A172 (cell line): Measurements from ENCODE around the gene MAPK8IP2. TPM values are rescaled to one million over a fixed set of nuclear protein-coding genes. Genes with fewer than 3 reads are reported as not detected.

Experiments used
- DNase-seq: peaks from one replicate; pipeline ENCODE4 v3.0.0-alpha.2; 2015; ENCODE audit warnings: low spot score
- total RNA-seq: library from RNA; depleted of rRNA; stranded (reverse); fragments of >200 nt; shearing (Covaris generic); gene quantifications from 2 replicates; pipeline ENCODE4 v1.2.3, GENCODE V29; 2014; rRNA removed

The MAPK8IP2 gene
- total RNA-seq, result 7.9 and 10.8 TPM in 2 replicates

GRCh38 chr22:50600538-50600937 is at the start of gene MAPK8IP2:
Gene MAPK8IP2, plus strand, starts transcription at chr22:50600793. Its CDS starts 26 bp downstream, at chr22:50600819.
- no peak for DNase-seq

DNA sequence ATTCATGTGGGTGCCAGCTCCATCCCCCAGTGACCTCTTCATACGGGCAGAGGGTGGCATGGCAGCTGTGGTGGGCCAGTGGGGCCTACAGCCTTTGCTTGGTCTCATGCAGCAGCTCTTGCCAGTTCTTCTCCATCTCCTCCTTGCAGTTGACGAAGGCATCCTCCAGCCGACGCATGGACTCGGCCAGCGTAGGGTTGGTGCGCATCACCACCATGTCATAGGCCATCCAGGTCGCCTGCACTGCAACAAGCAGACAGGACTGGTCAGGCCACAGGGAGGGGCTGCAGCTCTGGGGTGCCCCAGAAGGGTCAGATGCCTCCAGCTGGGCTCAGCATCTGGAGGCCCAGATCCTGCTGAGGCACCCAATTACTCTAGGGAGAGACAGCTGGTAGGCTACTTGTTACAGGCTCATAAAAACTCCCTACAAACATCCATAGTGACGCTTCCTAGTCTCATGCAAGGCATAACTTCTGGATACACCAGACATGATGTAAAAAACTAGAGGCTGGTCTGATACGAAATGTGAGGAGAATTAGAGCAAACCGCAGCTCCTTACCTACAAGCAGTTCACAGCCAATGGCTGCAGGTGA is 49.3 kb upstream of the MAPK8IP2 start:
- no peak for DNase-seq

GRCh38 chr22:50553310-50553709 is 47.3 kb upstream of the MAPK8IP2 start:
- no peak for DNase-seq

GRCh38 chr22:50556703-50557102 is 43.9 kb upstream of the MAPK8IP2 start:
- DNase-seq, result no peak

GRCh38 chr22:50560034-50560433 is 40.6 kb upstream of the MAPK8IP2 start:
- no peak for DNase-seq

DNA sequence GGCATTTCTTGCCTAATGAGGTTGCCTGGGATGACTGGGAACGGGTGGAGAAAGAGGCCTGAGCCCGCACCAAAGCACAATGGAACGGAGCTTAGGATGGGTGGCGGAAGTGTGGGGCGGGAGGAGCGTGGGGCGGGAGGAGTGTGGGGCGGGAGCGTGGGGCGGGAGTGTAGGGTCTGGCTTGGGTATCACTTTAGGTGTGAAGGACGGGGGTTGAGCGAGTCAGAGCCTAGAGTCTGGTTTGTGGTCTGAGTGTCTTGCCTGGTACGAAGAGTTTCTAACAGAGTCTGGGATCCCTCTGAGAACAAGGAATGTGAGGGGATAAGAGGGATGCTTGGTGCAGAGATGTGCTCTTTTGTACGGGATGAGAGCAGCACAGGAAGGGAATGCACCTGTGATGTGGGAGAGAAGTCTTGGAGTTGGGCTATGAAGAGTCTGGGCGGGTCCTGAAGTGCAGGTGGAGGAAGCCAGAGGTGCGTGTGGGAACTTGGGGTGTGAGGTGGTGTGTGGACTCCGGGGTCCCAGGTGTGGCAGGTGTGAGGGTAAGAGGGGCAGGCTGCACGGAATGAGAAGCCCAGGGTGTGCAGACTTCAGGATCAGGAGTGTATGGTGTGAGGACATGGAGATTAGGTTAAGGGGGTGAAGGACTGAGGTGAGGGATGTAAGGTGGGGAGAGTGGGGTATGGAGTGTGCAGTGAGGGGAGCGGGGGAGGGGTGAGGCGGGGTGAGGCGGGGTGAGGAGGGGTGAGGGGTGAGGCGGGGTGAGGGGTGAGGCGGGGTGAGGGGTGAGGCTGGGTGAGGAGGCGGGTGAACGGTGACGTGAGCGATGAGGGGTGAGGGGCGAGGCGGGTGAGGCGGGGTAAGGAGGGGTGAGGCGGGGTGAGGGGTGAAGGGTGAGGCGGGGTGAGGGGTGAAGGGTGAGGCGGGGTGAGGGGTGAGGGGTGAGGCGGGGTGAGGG is 38.9 kb upstream of the MAPK8IP2 start:
- DNase-seq, result no peak

- DNase-seq, result peak; percentile 78
These were observed 37.8 kb upstream of the MAPK8IP2 start, which contains the start of gene SYCE3 for GRCh38 chr22:50562523-50563412. Gene SYCE3, minus strand, starts transcription at chr22:50562919. Its CDS starts 6,514 bp downstream, at chr22:50556405.

DNA sequence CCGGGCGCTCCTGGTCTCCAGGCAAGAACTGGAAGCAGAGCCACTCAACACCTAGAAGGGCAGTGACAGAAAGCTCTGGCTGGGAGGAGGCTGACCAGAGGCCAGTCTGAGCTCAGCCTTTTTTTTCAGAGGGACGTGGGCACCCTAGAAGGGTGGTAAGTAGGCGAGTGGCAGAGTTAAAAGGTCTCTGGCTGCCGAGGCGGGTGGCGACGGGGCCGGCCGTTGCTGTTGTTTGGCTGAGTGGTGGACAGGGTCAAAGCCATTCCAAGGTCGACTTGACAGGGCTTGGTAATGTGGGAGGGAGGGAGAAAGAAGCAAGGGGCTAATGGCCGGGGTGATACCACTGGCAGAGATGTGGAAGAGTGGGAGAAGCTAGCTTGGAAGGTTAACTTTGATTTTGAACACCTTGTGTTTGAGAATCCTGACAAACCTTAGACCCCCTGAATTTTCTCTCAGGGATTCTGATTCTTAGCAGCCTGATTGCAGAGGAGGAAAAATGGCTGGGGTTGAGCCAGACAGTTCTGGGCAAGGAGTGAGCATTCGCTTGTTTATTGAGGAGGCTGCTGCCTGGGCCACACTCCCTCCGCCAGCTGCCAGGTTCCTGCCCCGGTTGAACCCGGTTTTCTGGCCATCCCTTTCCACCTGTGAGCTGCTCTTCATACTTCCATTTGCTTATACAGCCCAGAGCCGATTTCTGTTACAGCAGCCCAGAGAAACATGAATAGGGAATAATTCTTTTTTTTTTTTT is 37.0 kb upstream of the MAPK8IP2 start:
- no peak for DNase-seq

DNA sequence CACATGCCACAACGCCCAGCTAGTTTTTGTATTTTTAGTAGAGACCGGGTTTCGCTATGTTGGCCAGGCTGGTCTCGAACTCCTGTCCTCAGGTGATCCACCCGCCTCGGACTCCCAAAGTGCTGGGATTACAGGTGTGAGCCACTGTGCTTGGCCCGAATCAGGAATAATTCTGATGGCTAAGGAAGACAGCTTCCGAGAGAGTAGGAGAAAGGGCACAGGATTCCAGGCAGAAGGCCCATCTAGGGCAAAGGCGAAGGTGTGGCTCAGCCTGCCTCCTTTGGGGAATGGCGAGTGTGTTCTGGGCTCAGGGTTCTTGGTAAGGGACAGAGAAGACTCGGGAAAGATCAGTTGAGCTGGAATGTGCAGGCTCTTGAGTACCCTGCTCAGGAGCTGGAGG is 36.3 kb upstream of the MAPK8IP2 start:
- DNase-seq, result no peak

DNA sequence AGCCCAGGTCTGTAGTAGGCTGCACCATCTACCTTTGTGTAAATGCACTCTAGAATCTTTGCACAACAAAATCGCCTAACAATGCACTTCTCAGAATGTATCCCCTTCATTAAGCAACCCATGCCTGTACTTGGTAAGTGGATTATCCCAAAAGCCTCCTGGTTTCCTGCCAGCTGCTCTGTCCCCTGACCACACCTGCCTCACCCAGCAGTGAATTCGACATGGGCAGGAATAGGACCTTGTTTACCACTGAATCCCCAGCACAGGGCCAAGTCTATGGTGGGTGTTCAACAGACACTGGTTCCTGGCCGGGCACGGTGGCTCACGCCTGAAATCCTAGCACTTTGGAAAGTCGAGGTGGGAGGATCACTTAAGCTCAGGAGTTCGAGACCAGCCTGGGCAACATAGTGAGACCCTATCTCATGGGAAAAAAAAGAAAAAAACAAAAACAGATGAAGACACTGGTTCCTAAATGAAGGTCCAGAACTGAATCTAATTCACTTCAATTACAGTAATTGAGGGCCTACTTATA is 32.8 kb upstream of the MAPK8IP2 start:
- DNase-seq, result no peak

DNA sequence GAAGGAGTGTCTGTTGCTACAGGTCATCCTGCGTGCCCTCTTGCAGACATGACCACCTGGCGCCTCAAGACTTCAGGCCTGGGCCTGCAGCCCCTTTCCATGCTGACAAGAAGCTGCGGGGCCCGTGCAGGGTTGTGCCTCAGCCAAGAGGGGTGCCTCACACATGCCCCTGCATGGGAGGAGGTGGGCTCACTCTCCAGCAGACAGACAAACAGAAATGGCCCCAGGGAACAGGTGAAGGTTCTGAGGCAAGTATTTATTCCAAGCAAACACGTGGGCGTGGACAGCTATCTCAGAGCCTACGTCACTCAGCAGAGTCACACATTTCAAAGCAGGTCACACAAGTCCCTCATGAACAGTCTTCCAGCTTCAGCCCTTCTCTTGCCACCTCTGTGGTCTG is 32.0 kb upstream of the MAPK8IP2 start:
- DNase-seq, result no peak

DNA sequence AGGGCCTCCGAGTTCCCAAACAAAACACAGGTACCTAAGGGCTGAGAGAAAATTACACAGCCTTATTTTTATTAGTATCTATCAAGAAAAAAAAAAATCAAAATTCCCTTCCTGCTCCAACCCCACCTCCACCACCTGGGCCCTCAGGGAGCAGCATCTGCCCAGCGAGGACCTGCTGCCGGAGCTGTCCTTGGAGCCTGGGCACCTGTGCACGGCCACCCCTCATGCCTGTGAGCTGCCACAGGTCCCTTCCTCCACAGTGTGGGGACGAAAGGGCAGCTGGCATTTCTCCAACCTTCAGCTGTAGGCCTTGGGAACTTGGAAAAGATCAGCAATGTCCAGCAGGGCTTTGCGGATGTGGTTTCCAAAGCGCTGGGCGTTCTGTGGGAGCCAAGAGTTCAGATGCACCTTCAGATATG is 31.5 kb upstream of the MAPK8IP2 start:
- no peak for DNase-seq

DNA sequence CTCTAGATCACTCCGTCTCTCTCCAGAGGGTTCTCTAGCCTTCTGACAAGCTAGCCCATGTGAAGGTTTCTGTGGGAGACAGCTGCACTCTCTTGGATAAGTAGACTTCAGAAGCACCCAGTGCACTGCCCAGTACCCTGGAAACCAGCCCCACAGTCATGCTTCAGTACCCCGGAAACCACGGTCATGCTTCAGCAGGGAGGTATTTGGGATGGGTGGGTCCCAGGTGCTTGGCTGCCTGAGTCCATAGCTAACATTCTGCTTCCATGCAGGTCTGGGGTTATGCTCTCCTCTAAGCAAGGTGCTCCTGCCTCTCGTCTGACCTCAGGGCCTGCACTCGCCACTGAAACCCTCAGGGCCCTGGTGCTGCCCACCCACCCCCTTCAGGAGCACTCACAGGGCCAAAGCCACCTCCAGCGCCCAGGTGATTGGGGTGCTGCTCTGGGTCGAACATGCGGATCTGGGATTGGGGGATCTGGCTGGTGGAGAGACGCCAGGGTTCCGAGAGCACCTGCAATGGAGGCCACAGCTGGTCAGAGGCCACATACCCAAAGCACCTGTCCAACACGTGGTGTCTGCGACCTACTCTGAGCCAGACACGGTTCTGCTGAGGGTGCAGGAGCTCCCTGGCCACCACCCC is 30.6 kb upstream of the MAPK8IP2 start:
- no peak for DNase-seq

- no peak for DNase-seq
These were observed 29.7 kb upstream of the MAPK8IP2 start for GRCh38 chr22:50570861-50571260.

GRCh38 chr22:50571264-50572175 is 29.1 kb upstream of the MAPK8IP2 start:
- DNase-seq, result no peak

DNA sequence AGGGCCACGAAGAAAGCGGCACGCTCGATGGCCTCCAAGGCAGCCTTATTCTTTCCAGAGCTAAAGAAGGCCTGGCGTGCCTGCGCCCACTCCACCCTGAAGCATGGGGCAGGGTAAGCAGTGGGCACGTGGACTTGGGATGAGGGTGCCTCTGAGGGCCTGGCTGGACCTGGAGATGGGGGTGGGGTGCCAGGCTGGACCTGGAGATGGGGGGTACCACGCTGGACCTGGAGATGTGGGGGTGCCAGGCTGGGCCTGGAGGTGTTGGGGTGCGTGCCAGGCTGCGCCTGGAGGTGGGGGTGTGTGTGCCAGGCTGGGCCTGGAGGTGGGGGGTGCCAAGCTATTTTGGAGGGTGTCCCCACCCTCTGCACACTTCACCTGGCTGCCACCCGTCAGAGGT is 27.6 kb upstream of the MAPK8IP2 start:
- no peak for DNase-seq

GRCh38 chr22:50573491-50574382 is 26.9 kb upstream of the MAPK8IP2 start:
- no peak for DNase-seq

- no peak for DNase-seq
These were observed 26.2 kb upstream of the MAPK8IP2 start for GRCh38 chr22:50574383-50574755.
